ENCODE data around the gene FBXW5.

- TF ChIP-seq NR3C1 (CRISPR knock-in tag; conservative IDR thresholded peaks at IDR 0.05; ENCODE audit: low read depth), result no peak
- no peak for TF ChIP-seq ZSCAN18 (CRISPR knock-in tag; IDR thresholded peaks at IDR 0.05)
- no peak for TF ChIP-seq CTCF (IDR thresholded peaks at IDR 0.05)
- TF ChIP-seq ZNF232 (CRISPR knock-in tag; IDR thresholded peaks at IDR 0.05), result no peak
- TF ChIP-seq, protein P1, sequence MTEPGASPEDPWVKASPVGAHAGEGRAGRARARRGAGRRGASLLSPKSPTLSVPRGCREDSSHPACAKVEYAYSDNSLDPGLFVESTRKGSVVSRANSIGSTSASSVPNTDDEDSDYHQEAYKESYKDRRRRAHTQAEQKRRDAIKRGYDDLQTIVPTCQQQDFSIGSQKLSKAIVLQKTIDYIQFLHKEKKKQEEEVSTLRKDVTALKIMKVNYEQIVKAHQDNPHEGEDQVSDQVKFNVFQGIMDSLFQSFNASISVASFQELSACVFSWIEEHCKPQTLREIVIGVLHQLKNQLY (CRISPR knock-in tag; IDR thresholded peaks at IDR 0.05), result no peak
- TF ChIP-seq ATF3 (CRISPR knock-in tag; conservative IDR thresholded peaks at IDR 0.05), result no peak
- TF ChIP-seq, protein P2, sequence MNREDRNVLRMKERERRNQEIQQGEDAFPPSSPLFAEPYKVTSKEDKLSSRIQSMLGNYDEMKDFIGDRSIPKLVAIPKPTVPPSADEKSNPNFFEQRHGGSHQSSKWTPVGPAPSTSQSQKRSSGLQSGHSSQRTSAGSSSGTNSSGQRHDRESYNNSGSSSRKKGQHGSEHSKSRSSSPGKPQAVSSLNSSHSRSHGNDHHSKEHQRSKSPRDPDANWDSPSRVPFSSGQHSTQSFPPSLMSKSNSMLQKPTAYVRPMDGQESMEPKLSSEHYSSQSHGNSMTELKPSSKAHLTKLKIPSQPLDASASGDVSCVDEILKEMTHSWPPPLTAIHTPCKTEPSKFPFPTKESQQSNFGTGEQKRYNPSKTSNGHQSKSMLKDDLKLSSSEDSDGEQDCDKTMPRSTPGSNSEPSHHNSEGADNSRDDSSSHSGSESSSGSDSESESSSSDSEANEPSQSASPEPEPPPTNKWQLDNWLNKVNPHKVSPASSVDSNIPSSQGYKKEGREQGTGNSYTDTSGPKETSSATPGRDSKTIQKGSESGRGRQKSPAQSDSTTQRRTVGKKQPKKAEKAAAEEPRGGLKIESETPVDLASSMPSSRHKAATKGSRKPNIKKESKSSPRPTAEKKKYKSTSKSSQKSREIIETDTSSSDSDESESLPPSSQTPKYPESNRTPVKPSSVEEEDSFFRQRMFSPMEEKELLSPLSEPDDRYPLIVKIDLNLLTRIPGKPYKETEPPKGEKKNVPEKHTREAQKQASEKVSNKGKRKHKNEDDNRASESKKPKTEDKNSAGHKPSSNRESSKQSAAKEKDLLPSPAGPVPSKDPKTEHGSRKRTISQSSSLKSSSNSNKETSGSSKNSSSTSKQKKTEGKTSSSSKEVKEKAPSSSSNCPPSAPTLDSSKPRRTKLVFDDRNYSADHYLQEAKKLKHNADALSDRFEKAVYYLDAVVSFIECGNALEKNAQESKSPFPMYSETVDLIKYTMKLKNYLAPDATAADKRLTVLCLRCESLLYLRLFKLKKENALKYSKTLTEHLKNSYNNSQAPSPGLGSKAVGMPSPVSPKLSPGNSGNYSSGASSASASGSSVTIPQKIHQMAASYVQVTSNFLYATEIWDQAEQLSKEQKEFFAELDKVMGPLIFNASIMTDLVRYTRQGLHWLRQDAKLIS (CRISPR knock-in tag; IDR thresholded peaks at IDR 0.05; ENCODE audit: borderline replicate concordance), result no peak
- TF ChIP-seq ZMAT4 (CRISPR knock-in tag; IDR thresholded peaks at IDR 0.05), result no peak
- no peak for TF ChIP-seq NFYB (CRISPR knock-in tag; conservative IDR thresholded peaks at IDR 0.05; ENCODE audit: low read depth)
- TF ChIP-seq FOXJ3 (CRISPR knock-in tag; IDR thresholded peaks at IDR 0.05; ENCODE audit: borderline replicate concordance), result no peak
- TF ChIP-seq ATF6 (CRISPR knock-in tag; IDR thresholded peaks at IDR 0.05), result no peak
- TF ChIP-seq, protein P3, sequence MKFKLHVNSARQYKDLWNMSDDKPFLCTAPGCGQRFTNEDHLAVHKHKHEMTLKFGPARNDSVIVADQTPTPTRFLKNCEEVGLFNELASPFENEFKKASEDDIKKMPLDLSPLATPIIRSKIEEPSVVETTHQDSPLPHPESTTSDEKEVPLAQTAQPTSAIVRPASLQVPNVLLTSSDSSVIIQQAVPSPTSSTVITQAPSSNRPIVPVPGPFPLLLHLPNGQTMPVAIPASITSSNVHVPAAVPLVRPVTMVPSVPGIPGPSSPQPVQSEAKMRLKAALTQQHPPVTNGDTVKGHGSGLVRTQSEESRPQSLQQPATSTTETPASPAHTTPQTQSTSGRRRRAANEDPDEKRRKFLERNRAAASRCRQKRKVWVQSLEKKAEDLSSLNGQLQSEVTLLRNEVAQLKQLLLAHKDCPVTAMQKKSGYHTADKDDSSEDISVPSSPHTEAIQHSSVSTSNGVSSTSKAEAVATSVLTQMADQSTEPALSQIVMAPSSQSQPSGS (CRISPR knock-in tag; IDR thresholded peaks at IDR 0.05; ENCODE audit: borderline replicate concordance, low read depth), result no peak
These were observed 22.8 kb downstream of the FBXW5 start for GRCh38 chr9:136921718-136922117.

Measured in WTC11 (cell line).